SHP77 treated with DMSO at 0.1 percent for 48 hours (cell line): Measurements from ENCODE around the gene MINK1.

ENCODE experiments used
- DNase-seq: peaks from one replicate; lab custom pipeline; 2025; lab: John Stamatoyannopoulos, UW

Gene MINK1

GRCh38 chr17:4833178-4833940 is at the start of gene MINK1:
Gene MINK1, plus strand, starts transcription at chr17:4833340. Its CDS starts 244 bp downstream, at chr17:4833584.
- DNase-seq = peak; percentile 84

- no peak for DNase-seq
Measured at GRCh38 chr17:4785311-4786105, 47.6 kb upstream of the MINK1 start.

- no peak for DNase-seq
Measured at GRCh38 chr17:4786106-4786511, 47.0 kb upstream of the MINK1 start, which contains the start of gene VMO1. Gene VMO1, minus strand, starts transcription at chr17:4786364. Its CDS starts 12 bp downstream, at chr17:4786352.

- DNase-seq = no peak
Measured at GRCh38 chr17:4786516-4786915, 46.6 kb upstream of the MINK1 start.

- DNase-seq = no peak
Measured at GRCh38 chr17:4788159-4788806, 44.9 kb upstream of the MINK1 start.

GRCh38 chr17:4788807-4789700 is 44.1 kb upstream of the MINK1 start, which contains the start of gene GLTPD2:
Gene GLTPD2, plus strand, starts transcription at chr17:4788964. Its CDS starts 48 bp downstream, at chr17:4789012.
- no peak for DNase-seq

- DNase-seq = no peak
Measured at GRCh38 chr17:4789701-4789950, 43.5 kb upstream of the MINK1 start.

- peak; percentile 86 for DNase-seq
Measured at GRCh38 chr17:4789951-4790704, 43.0 kb upstream of the MINK1 start.

- DNase-seq = peak; percentile 86
Measured at GRCh38 chr17:4790705-4791088, 42.4 kb upstream of the MINK1 start.

- DNase-seq = no peak
Measured at GRCh38 chr17:4795168-4795567, 38.0 kb upstream of the MINK1 start.

GRCh38 chr17:4796552-4796920 is 36.6 kb upstream of the MINK1 start:
- DNase-seq = peak; percentile 17

GRCh38 chr17:4800462-4801196 is 32.5 kb upstream of the MINK1 start:
- peak; percentile 97 for DNase-seq

GRCh38 chr17:4802228-4802627 is 30.9 kb upstream of the MINK1 start, which contains the start of gene C17orf114:
Gene C17orf114, minus strand, starts transcription at chr17:4802328.
- no peak for DNase-seq

- DNase-seq = no peak
Measured at GRCh38 chr17:4806456-4806776, 26.7 kb upstream of the MINK1 start.

- DNase-seq = peak; percentile 51
Measured at GRCh38 chr17:4806777-4807604, 26.1 kb upstream of the MINK1 start, which contains the start of gene PLD2. Gene PLD2, plus strand, starts transcription at chr17:4807152. Its CDS starts 621 bp downstream, at chr17:4807773.

GRCh38 chr17:4807605-4808377 is 25.3 kb upstream of the MINK1 start:
- DNase-seq = no peak

- DNase-seq = no peak
Measured at GRCh38 chr17:4808378-4808767, 24.8 kb upstream of the MINK1 start.

- peak; percentile 12 for DNase-seq
Measured at GRCh38 chr17:4810696-4811290, 22.3 kb upstream of the MINK1 start.
